Measurements from ENCODE around the gene PKIG.

Gene PKIG

GRCh38 chr20:44596876-44597275, 14.5 kb downstream of the PKIG start:
- no peak for DNase-seq (ENCODE audit: low spot score)

- no peak for DNase-seq (ENCODE audit: low spot score)
Measured at GRCh38 chr20:44597516-44597915, 15.1 kb downstream of the PKIG start.

- DNase-seq (ENCODE audit: low spot score): no peak
Measured at GRCh38 chr20:44597930-44598329, 15.6 kb downstream of the PKIG start.

- no peak for DNase-seq (ENCODE audit: low spot score)
Measured at GRCh38 chr20:44598423-44599305, 16.3 kb downstream of the PKIG start.

- DNase-seq (ENCODE audit: low spot score): no peak
Measured at GRCh38 chr20:44599715-44600114, 17.3 kb downstream of the PKIG start.

DNA sequence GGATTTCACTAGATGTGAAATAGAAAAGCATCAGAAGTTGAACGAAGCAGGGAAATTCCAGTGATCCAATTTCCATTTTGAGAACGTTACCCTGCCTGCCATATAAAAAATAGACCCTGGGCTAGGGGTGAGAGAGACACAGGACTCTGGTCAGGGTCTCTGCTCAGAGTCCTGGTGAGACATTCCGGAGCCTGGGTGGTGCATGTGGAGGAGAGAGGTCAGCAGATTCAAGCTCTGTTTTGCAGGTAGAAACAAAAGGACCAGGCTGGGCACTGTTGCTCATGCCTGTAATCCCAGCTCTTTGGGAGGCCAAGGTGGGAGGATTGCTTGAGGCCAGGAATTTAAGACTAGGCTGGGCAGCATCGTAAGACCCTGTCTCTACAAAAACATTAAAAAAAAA, 17.9 kb downstream of the PKIG start:
- DNase-seq (ENCODE audit: low spot score): no peak

DNA sequence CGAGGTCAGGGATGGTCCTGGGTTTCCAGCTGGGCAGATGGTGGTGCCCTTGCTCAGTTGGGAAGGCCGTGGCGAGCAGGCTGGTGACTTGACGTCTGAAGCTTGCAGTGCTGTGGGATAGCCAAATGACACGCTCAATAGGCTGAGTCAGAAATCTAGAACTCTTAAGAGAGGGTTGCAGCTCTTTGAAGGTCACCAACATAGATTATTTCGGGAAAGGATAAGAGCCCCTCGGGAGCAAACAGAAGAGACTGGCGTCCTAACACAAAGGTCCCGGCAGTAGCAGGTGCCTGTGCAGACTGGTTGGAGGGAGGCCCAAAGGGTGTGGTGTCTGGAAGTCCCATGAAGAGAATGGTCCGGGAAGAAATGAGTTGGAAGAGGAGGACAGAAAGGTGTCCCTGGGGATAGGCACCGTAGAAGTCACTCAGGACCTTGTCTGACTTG, 18.4 kb downstream of the PKIG start:
- DNase-seq (ENCODE audit: low spot score): no peak

- DNase-seq (ENCODE audit: low spot score): no peak
Measured at GRCh38 chr20:44601236-44601671, 18.9 kb downstream of the PKIG start.

DNA sequence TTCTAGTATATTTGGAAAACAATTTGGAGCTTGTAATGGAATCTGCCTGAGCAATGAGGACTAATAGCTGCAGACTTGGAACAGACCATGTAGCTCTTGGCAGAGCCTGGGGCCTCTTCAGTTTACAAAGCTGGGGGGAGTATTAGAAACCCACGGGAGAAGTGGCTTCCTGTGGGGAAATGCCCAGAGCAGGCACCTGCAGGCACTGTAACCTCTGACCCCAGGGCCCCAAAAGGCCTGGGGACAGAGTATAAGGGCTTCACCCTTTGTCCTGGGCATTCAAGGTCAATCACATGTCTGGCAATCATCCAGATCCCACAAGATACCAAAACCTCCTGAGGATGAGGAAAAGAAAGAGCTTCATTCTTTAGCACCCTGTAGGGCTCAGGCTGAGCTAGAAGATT, 19.4 kb downstream of the PKIG start:
- DNase-seq (ENCODE audit: low spot score): no peak

DNA sequence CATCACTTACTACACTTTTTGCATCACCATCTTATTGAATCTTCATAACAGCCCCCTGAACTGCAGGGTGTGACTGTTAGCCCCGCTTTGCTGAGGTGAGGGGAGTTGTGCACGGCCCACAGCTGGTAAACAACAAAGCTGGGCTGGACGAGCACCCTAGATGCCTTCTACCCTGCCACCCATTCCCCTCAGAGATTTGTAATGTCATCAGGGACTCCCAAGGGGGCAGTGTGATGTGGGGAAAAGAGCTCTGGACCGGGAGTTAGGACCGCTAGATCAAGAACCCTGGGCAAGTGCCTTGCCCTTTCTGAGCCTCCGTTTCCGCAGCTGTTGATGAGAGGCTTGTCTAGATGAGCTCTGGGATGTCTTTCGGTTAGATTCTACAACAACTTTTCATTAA, 20.9 kb downstream of the PKIG start:
- DNase-seq (ENCODE audit: low spot score): no peak

DNA sequence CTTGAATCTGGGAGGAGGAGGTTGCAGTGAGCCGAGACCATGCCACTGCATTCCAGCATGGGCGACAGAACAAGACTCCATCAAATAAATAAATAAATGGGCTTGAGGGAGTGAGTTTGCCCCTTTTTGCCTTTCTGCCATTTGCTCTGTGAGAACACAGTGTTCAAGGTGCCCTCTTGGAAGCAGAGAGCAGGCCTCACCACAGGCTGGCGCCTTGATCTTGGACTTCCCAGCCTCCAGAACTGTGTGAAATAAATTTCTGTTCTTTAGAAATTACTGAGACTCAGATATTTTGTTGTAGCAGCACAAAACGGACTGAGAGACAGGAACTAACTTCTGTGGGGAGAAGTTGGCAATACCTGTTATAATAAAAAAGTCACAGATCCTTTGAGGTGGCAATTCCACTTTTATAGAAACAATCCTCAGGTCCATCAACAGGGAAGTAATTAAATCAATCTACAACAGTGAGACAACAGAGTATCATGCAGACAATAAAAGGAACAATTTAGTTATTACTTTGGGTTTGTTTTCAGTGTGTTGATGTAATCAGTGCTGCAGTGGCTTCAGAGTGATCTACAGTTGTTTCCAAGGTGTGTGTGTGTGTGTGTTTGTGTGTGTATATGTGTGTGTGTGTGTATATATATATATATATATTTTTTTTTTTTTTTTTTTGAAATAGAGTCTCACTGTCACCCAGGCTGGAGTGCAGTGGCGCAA, 24.5 kb downstream of the PKIG start:
- DNase-seq (ENCODE audit: low spot score): no peak

- no peak for DNase-seq (ENCODE audit: low spot score)
Measured at GRCh38 chr20:44609006-44609515, 26.7 kb downstream of the PKIG start.

DNA sequence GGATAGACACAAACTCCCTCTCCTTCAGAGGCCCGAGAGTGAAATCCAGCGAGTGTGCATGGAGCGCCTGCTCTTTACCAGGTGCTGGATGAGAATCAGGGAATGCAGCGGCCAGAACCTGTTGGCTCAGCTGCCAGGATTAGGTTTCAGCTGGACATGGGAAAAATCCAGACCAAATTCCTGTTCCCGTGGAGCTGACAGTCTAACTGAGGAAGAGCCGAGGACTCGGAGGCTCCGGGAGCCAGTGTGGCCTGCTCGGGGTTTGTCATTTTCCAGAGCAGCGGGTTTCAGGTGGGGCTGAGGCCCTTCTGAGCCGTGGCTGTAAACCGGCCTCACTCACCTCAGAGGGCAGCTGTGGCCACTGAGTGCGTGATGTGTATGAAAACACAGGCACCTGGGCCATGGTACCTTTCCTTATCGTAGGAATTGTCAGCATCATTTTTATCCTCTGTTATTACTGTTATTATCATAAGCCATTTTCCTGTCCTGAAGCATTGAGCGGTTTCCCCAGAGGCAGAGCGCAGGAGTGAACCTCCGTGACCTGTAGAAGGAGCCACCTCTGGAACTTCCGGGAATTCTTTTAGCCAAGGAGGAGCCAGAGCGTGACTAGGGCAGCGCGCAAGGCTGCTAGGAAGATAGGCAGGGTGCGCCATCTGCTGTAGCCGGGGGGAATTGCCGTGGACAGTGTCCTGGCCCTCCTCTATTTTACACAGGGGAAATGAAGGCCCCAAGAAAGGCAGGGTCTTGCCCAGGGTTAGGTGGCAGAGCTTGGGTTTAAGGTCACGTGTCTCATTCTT, 27.3 kb downstream of the PKIG start:
- peak; percentile 97 for DNase-seq (ENCODE audit: low spot score)

DNA sequence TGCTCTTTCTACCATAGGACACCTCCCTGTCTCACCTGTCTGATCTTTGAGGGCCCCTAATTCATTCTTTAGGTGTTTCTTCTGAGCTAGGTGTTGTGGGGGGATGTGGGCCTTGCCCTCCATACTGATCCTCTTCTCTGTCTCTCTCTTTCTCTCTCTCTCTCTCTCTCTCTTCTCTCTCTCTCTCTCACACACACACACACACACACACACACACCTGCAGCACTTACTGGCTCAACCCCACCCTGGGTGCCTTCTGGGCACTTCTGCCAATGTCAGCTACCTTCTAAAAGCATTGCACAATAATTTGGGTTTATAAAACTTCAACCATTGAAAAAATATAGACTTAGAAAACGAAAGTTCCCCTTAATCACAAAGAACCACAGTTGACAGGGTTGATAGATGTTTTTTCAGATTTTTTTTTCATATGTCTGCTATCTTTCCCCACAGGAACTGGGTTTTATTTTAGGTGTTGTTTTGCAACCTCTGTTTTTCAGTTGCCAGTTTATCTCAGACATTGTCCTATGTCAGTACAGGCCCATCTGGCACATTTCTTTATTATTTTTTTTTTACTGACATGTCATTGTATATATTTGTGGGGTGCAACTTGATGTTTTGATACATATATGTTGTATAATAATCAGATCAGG, 28.1 kb downstream of the PKIG start:
- no peak for DNase-seq (ENCODE audit: low spot score)

DNA sequence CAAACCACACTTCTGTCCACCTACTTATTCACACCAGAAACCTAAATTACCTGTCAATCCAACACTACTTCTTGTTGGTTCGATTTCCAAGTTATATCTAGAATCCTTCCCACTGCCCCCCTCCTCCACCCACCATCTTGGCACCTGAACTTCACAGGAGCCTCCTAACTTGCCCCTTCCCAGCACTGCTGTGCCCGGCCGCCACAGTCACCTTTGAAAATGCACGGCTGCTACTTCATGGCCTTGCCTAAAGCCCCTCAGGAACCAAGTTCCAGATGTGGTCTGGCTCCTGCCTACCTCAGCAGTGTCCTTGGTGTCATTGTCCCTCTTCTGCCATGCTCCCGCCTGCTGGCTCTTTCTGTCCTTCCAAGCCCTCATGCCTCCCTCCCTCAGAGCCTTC, 31.2 kb downstream of the PKIG start:
- no peak for DNase-seq (ENCODE audit: low spot score)

- no peak for DNase-seq (ENCODE audit: low spot score)
Measured at GRCh38 chr20:44614525-44614924, 32.1 kb downstream of the PKIG start.

DNA sequence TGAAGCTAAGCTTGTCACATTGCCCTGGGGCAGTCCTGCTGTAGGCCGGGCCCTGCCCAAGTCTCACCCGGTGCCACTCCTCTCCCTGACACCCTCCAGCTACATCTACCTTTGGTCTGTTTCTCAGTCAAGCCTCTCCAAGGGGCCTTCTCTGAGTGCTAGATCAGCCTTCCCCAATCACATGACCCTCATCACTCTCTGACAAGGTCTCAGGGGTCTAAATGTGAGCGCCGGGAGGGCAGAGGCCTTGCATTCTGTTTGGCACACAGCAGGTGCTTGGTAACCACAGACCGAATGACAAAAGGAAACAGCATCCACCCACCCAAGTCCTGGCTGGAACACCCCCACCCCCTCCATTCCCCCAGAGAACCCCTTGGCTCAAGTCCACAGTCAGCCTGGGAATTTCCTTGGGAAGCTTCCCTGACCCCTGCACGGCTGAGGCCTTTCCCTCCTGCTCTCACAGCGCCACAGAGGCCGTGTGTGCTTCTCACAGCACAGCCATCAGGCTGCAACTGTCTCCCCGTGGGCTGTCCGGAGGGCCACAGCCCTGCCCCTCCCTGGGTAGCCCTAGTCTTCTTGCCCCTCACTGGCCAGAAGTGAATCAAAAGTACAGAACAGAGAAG, 32.9 kb downstream of the PKIG start:
- DNase-seq (ENCODE audit: low spot score): no peak

DNA sequence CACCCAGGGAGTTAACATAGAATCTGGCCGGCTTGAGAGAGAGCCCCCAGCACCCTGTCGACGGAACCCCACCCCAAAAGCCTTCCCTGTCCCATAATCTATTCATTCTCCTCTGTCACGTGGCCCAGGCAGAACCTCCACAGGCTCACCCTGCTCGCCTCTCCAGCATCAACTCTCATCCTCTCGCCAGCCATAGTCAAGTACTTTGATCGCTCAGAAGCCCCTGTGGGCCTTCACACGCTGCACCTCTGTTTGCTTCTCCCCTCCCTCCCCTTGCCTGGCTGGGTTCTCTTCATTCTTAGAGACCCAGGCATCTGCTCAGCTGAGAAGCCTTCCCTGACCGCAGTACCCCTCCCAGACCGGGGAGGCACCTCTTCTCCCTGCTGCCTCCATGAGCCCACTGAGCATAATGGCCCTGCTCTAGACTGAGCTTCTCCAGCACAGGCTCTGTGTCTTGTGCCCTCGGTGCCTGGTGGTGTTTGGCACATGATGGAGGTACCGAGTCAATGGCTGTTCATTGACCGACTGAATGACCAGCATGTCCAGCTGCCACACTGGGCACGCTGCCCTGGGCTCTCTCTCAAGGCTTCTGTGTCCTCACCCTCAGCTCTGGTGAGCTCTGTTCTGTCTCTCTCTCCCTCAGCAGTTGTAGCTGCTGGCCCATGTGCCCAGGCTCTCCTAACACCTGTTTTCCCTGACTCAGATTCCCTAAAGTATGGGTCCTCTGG, 33.7 kb downstream of the PKIG start:
- DNase-seq (ENCODE audit: low spot score): no peak

DNA sequence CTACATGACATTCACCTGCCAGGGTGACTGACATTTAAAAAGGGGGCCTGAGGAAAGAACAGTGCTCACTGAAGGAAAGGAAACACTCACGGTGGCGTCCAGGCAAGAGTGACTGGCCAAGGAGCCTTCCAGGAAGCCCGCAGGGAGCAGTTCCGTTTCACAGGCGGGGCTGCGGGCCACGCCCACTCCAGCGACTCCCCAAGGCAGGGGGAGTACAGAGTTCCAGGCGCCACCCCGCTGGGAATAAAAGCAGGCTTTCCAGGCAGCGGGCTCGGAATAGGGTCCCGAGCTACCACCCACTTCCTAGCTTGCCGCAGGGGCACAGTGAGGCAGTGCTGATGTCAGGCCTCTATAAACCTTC, 34.2 kb downstream of the PKIG start:
- no peak for DNase-seq (ENCODE audit: low spot score)

DNA sequence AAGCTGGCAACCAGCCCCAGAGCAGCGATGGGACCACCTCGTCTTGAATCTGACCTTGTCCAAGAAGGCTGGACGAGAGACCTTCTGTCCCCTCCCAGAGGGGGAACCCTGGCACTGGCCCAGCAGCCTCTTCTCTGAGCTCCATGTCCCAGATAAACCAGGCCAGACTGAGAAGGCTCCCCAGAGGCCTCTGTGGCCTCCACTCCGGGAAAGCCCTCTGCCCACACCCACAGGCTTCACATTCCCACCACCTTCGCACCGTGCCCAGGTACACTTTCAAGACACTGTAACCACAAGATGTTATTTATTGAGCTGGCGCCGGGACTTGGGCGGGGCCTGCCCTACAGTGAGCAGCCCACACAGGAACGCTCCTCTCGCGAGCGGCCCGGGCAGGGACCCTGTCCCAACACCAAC, 35.9 kb downstream of the PKIG start:
- DNase-seq (ENCODE audit: low spot score): no peak

DNA sequence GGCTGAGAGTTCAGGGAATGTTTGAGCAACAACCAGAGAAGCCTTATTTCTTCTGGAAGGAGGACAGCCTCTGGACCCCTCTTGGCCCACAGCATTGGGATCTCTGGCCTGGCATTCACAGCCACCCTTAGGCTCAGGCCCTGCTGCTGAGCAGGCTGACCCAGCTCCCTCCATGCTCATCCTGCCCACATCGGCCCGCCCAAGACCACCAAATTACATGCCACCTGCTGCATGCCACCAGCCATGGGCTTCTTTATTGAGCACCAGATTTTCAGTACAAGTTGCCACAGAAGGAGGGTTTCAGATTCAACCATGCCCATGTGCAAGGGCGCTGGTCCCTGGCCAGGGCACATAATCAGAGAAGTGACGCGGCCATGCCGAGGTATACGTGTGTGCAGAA, 36.9 kb downstream of the PKIG start:
- no peak for DNase-seq (ENCODE audit: low spot score)
